Left ventricle myocardium superior (tissue), 1 donor: Measurements from ENCODE around the gene IGFN1. TPM values are rescaled to one million over a fixed set of nuclear protein-coding genes. Genes with fewer than 3 reads are reported as not detected.

Experiments used
- ATAC-seq: fragments of 200-7000 bp; cut with Tn5 transposase; one replicate; pipeline ENCODE4 v1.9.1; 2020; ENCODE audit warnings: mild to moderate bottlenecking, moderate library complexity
- DNase-seq: peaks from one replicate; pipeline ENCODE4 v3.0.0-alpha.2; 2020
- intact Hi-C: fragments of 100-400 bp; cut with micrococcal nuclease; formaldehyde crosslinking; loops from one replicate; pipeline ENCODE4 v1.11.0; 2022
- total RNA-seq: library from RNA; stranded (reverse); fragmentation: NEBNext Ultra II Directional; extraction: Animal tissue kit (Norgen Biotek cat#: 25700); gene quantifications from one replicate; pipeline ENCODE4 v1.2.1, GENCODE V29; 2021
- donor health status: DM: no; HTN: yes; CAD: no; lungs with severe emphysema.

Gene IGFN1
- total RNA-seq, 1 donor from 2014 or later = not detected

DNA sequence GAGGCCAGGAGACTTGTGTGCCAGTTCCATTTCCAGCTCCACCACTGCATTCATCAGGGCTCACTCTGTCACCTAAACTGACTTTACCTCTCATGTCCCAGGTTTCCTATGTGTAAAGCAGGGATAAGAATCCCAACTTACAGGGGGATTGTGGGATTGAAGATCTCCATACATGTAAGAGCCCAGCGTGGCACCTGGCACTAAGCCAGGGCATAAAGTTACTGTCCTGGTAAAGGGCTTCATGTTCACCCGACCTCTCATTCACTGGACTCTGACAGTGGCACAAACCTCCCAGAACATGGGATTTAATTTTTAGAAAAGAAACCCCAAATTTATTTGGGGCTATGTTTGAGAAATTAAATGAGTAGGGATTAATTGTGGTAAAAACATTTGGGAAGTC, 8.9 kb upstream of the IGFN1 start:
- DNase-seq = no peak
- ATAC-seq = no peak
- intact Hi-C loops = no loop called here

DNA sequence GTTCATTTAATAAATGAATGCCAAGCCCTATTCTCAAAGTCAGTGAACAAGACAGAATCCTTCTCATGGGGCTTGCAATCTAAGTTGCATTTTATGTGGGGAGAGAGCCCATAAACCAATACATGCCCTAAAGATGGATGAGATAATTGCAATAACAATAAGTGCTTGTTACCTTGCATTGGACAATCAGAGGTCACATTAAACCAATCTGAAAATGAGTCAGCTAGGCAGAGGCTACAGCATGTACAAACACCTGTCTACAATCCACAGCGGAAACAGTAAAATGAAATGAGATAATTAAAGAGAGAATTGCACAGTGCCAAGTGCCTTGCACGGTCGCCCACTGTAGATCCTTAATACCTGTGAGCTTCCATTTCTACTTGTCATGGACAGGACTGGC, 7.4 kb upstream of the IGFN1 start:
- ATAC-seq = no peak
- no peak for DNase-seq
- intact Hi-C loops = no loop called here

DNA sequence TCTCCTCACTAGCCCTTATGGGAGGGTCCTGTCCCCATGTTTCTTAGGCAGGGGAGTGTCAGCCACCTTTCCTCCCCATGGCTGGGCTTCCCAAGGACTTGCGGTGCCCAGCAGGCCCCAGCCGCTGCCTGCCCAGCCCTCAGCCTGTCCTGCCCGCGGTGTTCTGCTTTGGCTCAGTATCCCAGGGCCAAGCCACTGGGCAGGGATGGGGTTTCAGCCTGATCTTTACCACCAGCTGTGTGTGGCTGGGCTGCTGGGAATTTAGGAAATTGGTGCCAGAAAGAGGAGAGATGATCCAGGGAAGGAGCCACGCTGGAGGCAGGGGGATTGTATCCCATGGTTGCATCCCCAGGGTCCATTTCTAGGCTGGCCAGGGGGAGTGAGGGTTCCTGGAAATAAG, 6.9 kb upstream of the IGFN1 start:
- intact Hi-C loops = no loop called here
- DNase-seq (no peak), ATAC-seq (no peak)

DNA sequence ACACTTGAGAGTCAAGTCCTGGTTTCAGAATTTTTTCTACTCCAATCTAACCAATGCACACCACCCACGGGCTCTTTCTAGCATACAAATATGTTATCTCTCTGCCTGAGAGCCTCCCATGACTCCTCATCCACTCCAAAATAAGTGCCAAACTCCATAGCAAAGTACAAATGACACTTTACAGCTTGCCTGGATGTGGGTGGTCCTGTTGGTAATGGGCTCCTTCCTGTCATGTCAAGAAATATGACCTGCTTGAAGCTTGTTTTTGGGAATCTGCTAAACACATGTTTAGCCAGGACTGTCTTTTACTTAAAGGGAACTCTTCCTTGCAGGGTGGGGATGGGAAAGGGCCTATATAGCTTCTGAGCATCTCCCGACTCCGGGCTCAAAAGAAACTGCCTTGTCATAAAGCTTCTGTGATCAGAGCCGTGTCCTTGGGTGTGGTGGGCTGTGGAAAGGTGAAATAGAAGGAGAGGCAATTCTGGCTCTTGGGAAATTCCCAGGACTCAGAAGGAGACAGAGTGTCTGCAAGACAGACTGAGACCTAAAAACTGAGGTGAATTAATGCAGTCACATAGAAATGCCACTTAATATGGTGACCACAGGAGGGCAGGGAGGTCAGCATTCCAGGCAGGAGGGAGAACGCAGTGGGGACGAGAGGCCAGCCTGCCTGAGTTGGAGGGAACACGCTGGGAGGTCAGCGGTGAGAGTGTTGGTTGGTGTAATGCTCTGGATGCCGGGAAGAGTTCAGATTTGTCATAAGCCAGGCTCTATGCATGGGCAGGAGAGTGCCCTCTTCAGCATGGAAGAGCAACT, 6.1 kb upstream of the IGFN1 start:
- intact Hi-C loops = no loop called here
- peak; percentile 82 for ATAC-seq
- DNase-seq = no peak

DNA sequence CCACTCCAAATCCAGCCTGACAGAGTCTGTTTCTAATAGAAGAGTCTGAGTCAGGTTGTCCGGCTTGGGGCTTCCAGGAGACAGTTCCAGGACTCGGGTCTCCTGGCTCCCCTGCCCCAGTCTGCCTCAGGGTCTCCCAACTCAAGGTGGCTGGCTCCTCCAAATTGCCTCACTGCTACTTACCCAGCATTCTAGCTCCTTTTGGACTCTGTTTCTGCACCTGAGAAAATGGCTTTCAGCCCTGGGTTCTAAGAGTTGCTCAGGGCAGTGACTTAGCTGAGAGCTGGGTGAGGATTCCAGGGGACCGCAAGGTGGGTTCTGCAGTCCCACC, 5.5 kb upstream of the IGFN1 start:
- ATAC-seq (no peak), DNase-seq (no peak)
- intact Hi-C loops = no loop called here

DNA sequence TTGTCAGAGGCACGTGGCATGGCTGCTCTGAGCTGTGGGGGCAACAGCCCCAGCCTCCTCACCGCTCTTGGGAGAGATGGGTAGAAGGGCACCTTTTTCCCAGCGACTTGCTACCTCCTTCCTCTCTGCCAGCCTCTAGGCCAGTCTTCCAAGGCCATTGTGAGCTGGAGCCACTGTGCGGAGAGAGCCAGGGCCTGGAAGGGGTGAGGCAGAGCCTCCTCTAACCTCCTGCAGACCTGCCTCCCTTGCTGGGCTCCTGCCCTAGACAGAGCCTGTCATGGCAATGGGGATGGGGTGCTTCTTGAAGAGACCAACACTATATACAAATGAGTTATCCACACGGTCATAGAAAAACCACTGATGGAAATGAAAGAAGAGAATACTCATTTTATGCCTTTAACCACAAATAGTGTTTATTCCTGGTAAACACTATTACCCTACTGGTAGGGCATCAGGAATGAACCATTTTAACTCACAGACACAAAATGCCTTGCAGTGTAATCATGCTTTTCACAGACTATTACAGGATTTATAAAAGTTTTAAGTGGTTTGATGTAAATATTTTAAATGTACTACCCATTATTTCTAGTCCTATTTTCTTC, 5.0 kb upstream of the IGFN1 start:
- intact Hi-C loops = no loop called here
- DNase-seq (no peak), ATAC-seq (no peak)

DNA sequence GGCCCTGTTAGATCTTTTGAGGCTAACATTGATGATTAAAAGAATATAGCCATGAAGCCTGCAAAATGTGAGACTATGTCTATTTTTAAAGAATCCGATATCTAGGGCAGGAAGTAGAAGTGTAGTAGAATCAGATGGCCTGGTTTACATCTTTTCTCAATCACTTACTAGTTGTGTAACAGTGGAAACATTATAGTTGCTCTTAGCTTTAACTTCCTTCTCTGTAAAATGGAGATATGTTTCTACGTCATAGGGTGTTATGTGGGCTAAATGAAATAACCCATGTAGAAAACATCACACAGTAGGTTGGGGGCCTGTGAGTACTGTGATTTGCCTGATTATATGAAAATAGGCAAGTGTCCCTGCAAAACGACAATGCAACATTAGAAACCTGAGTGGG, 4.4 kb upstream of the IGFN1 start:
- intact Hi-C loops = no loop called here
- DNase-seq = no peak
- no peak for ATAC-seq

DNA sequence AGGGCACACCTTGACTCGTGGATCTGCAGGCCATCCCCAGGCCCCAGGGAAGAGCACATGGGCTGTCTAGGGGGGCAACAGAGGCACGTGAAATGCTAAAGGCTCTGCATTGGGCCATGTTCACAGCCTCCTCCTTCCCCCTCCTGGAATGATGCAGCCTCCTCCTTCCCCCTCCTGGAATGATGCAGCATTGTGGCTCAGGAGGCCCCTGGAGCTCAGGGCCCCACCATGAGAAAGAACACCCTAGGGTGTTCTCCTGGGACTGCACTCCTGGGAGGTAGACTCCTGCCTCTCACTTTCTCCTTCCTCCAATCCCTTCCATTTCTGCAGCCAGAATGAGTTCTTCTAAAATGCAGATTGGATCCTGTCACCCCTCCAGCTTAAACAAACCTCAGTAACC, 1.5 kb upstream of the IGFN1 start:
- DNase-seq (no peak), ATAC-seq (no peak)
- intact Hi-C loops = no loop called here

DNA sequence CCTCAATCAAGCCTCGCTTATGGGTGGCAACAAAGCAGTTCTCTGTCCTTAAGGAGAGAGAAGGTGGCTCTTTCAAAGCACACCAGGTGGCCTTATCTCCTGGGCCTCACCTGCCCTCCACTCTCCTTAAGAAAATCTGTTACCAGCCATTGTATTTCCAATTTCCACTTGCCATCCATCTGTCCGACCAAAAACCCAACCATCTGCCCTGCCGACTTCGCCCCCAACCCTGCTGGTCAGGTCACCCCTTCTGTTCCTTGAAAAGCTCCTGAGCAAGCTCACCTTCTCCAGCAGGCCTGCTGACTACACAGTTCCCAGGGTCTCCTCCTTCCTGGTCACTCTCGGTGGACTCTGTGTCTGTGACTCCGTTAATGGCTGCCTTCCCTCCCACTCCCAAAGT, 619 bp upstream of the IGFN1 start:
- DNase-seq (no peak), ATAC-seq (no peak)
- intact Hi-C loops = no loop called here

DNA sequence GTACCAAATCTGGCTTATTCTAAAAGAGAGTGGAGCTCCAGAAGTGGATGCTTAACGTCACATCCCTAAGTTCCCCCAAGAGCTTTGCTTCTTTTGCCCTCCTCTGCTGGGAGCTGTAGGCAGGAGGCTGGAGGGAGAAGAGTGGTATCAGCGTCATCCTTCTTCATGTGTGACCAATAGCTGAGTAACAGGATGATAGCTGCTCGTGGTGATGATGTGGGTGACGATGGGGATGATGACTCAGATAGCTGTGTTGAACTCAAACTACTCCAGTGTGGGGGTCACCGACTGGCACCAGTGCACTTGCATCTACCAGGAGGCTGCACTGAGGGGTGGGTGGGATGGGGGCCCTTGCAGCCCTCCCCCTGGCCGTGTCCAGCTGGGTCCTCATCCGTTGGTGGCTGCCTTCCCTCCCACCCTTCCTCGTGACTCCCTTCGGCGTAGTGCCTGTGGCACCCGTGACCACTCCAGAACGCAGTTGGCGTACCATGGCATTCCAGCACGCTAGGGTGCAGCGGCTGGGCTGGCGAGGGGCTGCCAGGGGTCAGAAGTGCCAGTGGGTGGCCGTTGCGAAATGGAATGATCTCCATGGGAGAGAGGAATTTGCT, 1.1 kb downstream of the IGFN1 start:
- intact Hi-C loops = no loop called here
- no peak for DNase-seq

DNA sequence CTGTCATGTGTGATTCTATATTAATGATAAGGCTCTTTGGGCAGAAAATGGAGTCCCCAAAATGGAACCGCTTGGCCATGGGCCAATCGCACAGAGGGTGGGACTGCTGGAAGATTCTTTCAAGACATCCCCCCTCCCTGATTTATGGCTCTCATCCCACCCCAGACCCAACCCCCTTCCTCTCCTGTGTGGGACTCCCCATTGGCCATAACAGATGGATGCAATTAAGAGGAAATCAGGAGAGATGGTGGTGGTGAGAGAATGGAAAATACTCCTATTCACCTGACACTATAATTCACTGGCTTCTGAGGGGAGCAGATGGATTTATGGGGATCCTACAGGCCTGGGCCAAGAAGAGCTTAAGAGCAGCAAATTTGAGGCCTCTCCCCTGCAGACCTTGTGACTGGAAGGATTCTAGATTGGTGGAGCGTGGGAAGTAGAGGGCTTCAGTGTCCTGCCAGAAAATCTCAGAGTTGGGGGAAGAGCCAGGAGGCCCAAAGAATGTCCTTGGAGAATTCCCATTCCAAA, 1.7 kb downstream of the IGFN1 start:
- intact Hi-C loops = no loop called here
- ATAC-seq = peak; percentile 31
- no peak for DNase-seq

More for the DNA sequence above, 1.1 kb downstream of the IGFN1 start:
- no peak for ATAC-seq

DNA sequence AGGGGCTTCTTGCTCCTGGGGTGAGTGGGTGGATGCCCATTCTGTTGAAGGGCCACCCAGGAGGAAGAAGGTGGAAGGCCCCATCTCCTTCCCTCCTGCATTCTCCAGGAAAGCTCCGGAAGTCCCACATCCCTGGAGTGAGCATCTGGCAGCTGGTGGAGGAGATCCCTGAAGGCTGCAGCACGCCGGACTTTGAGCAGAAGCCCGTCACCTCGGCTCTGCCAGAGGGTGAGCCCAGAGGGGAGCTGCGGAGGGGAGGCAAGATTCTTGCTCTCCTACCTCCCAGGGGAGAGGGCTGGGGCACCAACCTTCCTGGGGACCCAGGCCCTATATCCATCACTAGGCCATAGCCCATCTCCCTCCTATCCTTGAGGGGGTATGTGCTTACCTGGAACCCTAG, 3.4 kb downstream of the IGFN1 start:
- intact Hi-C loops = no loop called here
- ATAC-seq (no peak), DNase-seq (no peak)

DNA sequence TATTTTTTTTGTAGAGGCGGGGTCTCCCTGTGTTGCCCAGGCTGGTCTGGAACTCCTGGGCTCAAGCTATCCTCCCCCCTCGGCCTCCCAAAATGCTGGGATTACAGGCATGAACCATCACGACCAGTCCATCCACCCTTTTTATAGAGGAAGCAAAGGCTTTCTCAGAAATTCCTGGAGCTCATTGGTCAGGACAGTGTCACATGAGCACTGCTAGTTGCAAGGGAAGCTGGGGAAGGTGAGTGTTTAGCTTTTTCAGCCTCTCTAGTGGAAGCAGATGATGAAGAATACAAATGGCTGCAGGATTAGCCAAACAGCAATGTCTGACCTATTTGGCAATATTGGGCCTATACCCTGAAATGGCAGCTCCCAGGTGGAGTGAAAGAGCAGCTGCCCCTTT, 8.0 kb downstream of the IGFN1 start:
- ATAC-seq (no peak), DNase-seq (no peak)
- intact Hi-C loops = no loop called here

DNA sequence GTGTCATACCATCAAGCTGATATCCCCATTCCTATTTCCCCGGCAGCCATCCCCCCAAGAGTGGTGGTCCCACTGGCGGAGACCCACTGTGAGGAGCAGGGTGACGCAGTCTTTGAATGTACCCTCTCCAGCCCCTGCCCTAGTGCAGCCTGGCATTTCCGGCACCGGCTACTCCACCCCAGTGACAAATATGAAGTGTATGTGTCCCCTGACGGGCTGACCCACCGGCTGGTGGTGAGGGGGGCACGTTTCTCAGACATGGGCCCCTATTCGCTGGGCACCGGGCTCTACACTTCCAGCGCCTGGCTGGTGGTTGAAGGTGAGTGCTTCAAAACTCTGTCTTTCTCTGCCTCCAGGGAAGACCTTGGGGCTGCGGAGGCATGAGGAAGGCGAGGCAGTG, 14.4 kb downstream of the IGFN1 start:
- DNase-seq = no peak
- intact Hi-C loops = no loop called here

DNA sequence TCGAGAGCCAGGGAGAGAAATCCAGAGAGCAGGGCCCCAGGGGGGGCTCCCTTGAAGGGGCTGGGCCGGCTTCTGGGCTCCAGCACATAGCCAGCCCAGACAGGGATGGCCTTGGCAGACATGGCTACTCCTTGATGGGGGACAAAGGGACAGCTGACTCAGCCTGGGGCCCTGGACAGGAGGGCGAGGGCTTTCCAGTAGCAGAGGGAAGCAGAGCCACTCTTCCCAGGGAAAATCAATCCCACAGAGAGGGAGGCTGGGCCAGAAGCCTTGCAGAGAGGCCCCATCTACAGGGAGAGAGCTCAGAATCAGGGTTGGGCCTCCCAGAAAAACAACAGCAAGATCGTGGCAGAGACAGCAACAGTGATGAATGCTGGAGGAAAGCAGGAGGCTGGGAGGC, 15.6 kb downstream of the IGFN1 start:
- DNase-seq (no peak), ATAC-seq (no peak)
- intact Hi-C loops = no loop called here

More for the DNA sequence above, 14.4 kb downstream of the IGFN1 start:
- no peak for ATAC-seq

DNA sequence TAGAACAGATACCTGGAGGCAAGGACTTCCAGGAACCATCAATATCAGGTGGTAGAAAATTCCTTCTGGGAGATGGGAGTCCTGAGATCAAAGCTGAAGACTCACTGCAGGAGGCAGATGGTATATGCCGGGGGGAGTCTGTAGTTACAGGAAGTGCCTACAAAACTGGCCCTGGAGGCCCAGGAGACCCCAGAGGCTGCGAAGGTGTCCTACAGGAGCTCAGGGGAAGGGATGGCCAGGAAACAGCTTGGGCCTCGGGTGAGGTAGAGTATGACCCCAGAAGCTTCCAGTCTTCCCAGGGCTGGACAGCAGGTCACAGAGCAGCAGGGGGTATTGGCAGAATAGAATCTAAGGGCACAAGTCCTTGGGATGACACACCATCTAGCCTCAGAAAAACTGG, 16.4 kb downstream of the IGFN1 start:
- intact Hi-C loops = no loop called here
- DNase-seq (no peak), ATAC-seq (no peak)

DNA sequence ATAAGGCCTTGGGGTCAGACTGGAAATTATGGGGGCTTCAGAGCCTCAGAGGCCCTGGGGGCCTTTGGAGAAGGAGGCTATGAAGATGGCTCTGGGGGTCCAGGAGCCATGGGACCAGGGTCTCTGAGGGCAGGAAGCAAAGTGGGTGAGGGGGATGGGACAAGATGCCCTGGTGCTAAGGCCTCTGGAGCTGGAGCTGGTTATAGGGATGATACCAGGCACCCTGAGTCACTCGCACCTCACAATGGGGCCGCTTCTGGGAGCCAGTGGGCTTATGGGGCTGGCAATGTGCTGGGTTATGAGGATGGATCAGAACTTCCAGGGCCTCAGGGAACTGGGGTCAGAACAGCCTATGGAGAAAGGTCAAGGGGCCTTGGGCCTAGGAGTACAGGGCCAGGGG, 17.6 kb downstream of the IGFN1 start:
- intact Hi-C loops = no loop called here
- ATAC-seq = no peak
- no peak for DNase-seq

DNA sequence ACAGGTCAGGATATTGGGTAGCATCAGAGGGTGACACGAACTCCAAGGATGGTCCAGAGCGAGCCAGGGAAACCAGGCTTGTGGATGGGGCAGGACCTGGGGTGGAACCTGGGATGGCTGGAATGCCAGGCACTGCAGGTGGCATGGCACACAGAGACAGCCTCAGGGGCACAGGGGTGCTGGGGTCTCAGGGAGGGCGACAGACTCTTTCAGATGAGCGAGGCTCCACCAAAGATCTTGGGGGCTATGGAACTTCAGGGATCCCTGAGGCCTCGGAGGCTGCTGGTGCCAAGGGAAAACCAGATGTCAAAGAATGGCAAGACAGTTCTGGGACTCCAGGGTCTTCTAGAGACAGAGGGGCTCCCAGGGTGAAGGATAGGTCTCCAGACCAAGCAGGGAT, 21.4 kb downstream of the IGFN1 start:
- DNase-seq = no peak
- intact Hi-C loops = no loop called here
- ATAC-seq = no peak

DNA sequence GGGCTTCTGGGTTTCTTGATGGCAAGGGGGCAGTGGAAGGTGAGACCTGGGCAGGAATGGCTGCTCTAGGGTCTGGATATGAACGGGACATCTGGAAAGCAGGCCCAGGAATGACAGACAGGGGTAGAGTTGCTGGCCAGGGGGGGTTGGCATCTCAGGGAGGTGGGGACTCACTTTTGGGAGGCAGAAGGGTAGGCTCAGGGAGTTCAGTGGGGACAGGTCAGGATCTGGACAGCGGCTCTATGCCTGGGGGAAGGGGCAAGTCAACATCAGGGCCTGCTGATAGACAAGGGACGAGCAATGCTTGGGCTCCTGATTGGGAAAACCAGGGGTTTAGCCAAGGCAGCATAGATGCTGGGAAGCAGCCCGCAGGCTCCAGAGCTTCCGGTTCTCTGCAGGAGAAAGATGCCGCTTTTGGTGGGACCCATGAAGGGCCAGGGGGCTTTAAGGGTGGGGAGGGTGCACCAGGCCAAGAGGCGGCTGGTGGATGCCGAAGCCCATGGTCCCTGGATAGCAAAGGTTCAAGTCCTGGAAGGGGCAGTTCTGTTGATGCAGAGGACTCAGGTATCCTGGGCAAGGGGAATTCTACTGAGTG, 21.9 kb downstream of the IGFN1 start:
- DNase-seq (peak; percentile 9), ATAC-seq (no peak)
- intact Hi-C loops = no loop called here

DNA sequence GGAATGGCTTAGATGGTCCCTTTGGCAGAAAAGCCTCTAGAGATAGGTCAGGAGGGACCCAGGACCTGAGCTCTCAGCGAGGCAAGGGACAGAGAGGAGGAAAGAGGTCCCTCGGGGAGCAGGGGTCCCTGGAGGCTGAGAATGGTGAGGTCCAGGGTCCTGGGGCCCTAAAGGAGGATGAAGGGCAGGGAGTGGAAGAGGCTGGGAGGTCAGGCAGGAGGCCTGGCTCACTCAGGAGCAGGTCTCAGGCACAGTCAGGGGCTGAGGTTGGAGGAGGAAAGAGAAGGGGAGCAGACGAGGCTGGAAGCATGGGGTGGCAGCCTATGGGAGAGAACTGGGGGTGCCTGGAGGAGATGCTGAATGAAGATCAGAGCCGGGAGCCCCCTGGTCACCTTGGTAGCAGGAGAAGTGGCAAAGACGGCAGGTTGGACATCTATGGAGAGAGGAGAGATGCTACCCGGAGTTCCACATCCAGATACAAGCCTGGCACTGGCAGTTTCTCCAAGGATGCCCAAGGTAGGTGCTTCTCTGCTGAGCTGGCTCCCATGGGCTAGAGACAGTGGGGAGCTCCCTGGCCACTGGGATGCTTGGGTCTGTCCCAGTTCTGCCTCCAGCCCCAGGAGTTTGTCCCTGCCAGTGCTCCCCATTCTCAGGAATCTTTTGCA, 22.6 kb downstream of the IGFN1 start:
- intact Hi-C loops = no loop called here
- ATAC-seq (no peak), DNase-seq (peak; percentile 6)
